Hematopoietic multipotent progenitor cell treated with erythropoietin and hydrocortisone succinate and interleukin-3 and kit ligand, for 15 days (in vitro differentiated cells): ENCODE measurements around the gene RASSF4.

Experiments
- DNase-seq: peaks from one replicate; pipeline ENCODE4 v3.0.0-alpha.2; 2015; ENCODE audit warnings: low spot score

Gene RASSF4

DNA sequence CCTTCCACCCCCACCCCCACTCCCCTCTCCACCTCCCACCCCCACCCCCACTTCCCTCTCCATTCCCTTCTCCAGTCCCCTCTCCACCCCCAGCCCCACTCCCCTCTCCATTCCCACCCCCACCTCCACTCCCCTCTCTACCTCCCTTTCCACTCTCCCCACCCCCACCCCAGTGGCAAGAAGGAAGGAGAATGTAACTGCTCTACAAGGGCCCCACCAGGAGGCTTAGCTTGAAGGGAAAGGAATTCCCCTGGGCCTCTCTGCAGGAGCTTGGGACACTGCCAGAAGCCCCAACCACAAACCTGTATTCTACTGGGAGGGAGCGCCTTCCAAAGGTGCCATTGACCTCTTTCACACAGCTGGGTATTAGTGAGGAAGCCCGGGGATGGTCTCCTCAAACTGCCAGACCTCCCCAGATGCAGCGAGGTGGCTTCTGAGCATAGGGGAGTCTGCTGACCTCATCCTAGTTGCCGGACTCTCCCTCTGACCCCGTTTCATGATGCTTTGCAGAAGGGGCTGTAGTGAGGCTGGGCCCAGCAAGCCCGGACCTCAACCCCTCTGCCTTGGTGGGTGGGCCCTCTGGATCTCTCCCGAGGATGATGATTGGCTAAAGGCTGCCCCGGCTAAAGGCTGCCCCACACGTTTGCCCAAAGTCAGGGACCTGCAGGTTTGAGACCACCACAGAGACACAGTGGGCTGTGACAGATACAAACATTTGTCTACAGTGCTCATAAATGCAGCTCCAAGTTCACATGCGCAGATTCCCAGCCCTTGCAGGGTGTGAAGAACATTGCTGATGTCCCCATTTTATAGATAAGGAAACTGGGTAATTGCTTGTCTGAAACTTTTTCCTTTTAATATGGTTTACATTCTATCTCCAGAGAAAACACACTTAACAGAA lies 16.1 kb downstream of the RASSF4 start:
- no peak for DNase-seq

DNA sequence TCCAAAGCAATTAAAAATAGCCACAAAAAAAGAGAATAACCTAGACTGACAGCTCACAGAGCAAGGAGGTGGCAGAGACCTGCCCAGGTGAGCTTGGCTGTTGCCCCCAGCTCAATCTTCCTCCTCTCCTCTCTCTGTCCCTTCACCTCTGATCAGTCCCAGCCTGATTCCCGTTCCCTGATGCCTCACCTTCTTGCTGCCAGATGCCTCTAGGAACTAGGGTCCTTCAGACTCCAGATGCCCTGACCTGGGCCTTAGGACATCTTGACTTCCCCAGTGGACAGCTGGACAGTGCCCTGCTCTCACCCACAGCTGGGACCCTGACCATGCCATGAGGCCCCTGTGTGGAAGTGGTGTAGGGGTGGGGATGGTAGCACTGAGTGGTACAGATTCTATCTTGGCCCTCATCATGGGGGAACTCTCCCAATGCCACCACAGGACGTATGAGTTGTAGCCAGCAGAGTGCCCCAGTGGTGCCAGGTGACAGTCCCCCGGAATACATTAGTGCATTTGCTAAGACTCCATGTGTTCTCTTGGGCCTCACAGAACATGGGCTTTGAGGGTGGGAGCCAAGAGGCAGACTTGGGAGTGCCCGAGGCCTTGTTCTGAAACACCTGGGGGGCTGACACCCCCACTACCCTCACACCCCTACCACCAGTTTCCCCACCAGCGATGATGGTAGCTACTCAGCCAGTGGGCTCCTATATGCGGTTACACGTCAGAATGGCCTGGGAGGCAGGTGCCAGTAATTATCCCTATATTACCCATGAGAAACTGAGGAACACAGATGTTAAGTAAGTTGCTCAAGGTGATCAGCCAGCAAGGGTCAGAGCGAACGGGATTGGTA lies 17.0 kb downstream of the RASSF4 start:
- no peak for DNase-seq

DNA sequence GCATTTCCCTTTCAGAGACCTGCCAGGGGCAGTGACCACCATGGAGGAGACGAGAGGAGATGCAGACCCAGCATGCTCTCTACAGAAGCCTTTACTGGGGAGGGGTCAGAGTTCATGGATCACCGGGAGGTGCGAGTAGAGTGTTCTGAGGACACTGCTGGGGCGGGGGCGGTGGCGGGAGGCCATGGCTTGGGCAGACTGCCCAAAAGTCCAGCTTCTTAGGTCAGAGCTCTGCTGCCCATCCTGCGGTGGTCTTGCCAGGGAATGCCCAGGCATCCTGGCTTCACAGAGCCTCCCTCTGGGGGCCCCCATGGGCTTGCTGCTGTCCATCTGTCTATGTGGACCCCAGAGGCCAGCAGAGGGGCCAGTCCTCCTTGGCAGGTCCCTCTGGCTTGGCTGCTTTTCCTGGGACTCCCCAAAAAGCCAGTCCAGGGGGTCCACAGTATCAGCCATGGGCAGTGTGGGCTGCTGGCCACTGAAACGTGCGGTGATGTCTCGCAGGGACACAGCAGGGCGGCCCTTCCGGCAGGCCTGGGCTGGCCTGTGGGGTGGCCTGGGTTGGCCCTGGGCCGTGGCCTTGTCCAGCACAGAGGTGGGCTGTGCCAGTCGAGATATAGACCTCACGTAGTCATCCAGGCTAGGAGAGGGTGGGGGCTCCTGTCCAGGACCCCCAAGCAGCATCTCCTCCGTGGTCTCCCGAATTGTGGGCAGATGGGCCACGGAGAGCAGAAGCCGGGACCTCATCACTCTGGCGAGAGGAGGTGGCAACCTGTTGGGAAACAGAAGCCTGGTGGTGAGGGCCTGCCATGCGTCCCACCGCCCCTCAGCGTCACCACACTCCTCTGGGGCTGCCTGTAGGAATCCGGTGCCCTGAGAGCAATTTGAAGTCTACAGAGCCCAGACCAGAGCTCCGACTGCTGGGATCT lies 17.9 kb downstream of the RASSF4 start:
- no peak for DNase-seq

DNA sequence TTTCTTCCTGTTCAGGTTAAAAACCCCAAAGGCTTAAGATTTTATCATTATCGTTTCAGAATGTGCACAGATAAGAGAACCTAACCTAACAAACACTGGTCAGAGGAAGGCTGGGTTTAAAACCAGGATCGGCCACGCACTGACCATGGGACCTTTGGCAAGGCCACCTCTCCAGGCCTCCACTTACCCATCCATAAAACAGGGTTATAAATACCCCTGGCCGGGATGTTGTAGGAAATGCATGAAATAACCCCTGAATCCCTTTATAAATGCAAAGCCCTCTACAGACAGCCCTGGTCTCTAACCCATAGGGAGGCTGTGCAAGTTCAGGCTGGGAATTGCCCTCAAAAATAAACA lies 18.6 kb downstream of the RASSF4 start:
- DNase-seq, result no peak

DNA sequence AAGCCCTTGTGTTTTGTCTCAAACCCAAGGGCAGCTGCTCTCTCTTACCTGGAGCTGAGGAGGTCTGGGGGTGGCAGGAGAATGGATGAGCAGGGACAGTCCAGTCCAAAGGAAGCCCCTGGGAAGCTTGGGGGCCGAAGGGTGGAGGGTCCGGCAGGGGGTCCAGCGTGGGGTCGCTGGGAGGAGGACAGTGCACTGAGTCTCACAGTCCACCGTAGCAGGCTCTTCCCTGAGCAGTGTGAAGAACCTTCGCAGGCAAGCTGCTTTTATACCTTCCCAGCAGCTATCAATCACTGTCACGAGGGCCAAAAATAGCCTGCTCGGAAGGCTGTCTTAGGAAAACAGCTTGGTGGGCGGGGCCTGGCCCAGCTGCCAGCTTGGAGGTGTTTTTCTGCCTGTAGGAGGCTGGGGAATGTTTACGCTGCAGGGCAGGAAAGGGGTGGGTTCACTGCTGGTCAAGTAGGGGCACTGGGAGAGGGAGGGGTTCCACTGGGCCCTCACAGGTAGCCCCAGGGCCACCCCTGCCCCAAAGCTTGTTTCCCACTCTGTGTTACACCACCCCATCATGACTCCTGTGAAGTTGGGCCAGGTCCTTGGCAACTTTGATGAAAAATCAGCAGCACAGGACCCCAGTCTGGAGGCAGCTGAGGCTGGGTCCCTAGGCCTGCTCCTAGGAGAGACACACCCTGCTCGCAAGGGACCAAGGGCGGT lies 19.1 kb downstream of the RASSF4 start, which contains the start of gene DEPP1:
TSS of gene DEPP1 (minus strand) at position 240 of the 711 bp plus-strand sequence. CDS start 779 bp downstream, outside the sequence.
- no peak for DNase-seq

DNA sequence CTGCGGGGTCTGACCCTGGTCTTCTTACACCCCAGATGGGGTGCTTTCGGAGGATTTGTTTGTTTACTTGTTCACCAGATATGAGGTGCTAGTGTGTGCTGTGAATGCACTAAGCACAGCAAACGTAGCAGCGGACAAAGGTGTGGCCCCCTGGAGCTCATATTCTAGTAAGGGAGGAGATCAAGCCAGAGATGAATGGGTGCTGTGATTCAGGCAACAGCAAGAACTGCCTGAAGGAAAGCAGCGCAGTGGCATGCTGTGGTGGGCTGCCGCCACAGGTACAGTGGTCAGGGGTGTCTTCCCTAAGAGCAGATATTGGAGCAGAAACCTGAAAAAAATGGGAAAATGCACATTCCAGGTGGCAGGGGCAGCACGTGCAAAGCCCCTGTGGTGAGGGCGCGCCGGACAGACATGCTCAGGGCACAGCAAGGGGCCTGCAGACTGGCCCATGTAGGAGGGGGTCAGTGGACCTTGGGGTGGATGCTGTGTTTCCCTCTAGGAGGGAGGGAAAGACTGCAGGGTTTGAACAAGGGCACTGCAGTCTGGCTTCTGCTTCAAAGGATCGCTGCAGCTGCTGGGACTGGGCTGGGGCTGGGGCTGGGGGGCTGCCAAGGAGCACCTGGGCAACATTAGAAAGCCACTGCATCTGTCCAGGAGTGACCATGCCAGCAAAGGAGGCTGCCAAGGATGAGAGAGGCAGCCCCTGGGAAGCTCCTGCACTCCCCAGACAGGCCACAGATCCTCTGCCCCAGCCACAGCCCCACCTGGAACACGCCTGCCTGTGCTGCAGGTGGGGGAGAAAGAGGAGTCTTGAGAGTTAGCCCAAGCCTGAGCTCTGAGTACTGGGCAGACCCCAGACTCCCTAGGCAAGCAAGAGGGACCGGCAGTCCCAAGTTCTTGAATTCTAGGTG lies 19.9 kb downstream of the RASSF4 start:
- DNase-seq, result no peak

DNA sequence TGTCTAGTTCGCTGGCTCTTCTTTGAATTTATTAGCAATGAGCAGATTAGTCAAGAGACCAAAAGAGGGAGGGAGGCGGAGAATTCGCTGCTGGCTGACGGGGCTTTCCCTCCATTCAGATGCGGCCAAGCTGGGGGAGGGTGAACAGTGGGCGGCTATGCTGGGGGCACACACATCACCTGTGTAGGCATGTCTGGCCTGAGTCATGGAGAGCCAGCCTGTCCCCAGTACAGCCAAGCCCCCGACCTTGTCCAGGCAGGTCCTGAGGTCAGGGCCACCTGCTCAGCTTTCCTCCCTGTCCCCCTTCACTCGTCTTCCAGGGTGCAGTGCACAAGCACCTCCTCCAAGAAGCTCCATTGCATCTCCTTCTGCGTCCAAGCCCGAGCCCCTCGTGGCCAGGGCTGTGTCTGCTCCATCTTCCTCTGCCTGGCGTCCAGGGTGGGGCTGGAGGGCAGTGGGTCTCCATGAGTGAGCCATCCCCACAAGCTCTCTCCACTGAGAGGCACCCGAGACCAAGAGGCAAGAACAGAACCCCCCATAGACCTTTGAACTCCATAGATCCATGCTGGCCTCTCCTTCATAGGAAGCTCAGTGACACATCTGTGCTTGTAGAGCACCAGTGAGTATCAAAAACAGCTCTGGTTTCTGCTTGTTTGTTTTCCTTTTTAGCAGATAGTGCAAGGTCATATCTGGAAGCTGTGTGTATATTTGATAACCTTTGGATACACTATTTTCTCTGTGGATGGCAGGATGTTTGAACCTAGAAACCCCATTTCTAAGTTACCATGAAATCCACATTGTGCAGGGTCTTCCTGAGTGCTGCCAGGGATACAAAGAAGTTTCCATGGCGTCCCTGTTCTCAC lies 20.9 kb downstream of the RASSF4 start:
- no peak for DNase-seq

DNA sequence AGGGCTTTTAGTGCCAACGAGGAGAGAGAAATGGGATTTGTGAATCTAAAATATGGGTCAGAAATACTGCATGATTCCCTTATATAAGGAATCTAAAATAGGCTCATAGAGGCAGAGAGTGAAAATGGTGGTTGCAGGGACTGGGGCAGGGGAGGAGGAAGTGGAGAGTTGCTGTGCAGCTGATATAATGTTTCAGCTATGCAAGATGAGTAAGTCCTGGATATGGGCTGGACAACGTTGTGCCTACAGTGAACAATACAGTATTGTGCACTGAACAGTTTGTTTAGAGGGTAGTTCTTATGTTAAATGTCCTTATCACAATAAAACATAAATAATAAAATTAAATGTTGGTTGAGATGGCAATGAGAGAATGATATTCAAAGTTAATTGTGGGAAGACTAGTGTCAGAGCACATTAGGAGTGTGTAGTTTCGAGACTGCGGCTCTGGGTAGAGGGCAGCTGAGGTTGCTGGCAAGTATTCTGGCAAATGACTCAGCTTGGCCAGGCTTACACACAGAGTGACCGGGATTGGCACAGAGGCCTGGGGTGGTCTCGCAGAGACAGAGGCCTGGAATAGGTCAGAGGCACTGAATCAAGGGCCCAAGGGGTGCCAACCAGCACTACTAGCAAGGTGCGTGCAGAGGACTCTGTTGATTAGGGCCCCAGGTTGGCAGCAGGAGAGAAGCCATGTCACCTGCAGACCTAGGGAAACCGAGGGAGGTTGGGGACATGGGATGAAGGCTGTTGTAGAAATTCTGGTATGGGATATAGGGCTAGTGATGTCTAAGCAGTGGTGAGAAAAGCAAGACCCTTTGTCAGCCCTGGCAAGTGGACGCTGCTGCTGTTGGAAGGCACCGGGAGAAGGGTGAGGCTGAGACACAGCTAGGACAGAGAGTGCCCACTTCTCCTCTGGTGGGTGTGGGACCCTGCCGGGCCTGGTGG lies 21.8 kb downstream of the RASSF4 start:
- DNase-seq, result no peak

DNA sequence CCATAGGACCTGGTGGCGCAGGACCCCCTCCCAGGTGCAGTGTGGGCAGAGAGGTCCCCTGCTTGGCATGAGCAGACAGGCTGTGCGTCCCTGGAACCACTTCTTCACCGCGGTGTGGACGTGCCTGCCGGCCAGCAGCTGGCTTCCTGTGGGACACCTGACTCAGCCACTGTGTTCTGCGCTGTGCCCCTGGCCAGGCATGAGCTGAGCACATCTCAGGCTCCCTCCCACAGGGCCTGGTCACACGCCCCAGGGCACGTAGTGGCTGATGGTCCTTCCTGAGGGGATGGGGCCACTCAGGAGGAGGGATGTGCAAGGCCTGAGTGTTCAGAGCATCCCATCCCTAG lies 22.5 kb downstream of the RASSF4 start:
- no peak for DNase-seq

DNA sequence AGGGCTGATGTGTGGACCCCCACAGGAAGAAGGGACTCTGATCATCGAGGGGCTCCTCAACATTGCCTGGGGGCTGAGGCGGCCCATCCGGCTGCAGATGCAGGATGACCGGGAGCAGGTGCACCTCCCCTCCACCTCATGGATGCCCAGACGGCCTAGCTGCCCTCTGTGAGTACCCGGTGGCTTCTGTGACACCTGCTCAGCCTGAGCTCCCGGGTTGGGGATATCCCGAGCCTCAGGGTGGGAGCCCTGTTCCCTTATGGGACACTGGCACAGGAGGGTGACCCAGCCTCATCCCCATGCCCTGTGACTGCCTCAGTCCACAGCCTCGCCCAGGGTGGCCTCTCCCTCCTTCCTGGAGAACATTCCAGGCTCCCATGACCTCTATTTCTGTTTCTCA lies 22.9 kb downstream of the RASSF4 start:
- no peak for DNase-seq

DNA sequence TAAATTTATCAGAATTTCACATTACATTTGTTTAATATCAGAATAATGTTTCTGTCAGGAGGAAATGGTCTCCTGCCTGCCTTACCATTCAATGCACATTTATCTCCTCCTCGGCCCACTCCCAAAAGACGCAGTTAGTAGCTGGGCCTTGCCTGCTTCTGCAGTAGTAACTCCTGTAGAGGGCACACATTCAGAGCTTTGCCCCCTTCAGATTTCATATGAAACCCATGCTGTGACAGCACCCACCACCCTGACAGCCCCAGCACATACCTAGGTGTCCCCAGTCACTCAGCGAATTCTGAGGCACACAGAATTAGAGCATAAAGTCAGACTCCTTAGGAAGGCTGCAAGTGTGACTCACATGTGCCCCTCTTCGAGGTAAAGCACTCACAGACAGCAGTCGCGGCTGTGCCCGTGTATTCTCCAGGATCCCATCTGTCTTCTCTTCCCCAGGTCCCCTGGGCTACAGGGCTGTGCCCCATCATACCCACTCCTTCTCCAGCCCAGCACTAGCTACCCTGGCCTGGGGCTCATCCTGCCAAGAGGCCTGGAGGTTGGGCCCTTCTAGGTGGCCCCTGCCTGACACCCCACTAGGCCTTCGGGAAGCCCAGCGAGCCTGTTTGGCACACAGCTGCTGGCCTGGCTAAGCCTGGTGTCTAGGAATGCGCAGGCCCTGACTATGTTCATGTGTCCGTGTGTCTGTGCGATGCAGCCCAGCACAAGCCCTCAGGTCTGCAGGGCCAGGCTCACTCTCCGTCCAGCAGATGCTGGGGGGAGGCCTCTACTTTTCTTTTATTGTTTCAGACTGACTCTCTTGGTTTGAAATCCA lies 23.7 kb downstream of the RASSF4 start:
- no peak for DNase-seq

DNA sequence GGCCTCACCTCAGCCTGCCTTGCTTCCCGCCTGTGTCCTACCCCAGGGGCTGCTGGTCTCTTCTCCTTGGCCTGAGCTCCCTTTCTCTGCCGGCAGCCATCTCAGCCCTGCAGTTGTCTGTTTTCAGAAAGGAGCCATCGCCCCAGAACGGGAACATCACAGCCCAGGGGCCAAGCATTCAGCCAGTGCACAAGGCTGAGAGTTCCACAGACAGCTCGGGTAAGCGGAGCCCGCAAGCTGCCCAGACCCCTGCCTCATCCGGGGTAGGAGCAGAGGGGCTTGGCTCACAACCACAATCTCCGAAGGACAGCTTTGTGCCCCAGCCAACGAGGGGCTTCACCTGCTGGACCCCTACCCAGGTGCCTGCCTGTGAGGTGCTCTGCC lies 24.3 kb downstream of the RASSF4 start:
- DNase-seq, result no peak

DNA sequence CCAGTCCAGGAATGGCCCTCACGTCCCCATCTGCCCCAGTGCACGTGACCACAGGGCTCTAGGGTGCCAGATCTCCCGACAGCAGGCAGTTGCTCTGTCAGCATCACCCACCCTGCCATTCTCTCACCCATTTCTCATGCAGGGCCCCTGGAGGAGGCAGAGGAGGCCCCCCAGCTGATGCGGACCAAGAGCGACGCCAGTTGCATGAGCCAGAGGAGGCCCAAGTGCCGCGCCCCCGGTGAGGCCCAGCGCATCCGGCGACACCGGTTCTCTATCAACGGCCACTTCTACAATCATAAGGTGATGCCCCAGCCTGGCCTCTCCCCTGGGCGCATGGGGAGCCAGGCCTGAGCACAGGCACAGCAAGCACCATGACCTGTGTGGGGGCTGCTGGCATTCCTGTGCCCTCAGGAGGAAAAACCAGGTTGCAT lies 25.1 kb downstream of the RASSF4 start:
- no peak for DNase-seq

DNA sequence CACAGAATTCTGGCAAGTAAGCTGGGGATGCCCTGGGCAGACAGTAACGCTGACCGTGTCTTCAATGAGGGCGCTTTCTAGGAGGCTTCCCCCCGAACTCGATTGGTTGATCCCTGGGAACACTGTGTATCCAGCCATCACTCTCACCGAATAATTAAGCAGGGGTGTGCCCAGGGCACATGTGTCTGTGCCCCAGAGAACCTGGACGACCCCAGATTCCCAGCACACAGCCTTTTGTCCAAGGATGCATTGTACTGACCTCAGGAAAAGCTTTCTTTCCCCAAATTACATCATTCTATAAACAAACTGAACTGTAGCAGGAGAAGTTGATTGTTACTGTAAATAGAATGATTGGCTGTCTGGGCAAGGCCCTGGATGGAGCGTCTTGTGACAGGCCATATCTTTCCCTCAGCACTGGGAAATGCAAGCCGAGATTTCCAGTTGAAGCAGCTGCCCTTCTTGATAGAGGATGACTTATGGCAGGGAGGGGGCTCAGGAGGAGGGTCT lies 25.6 kb downstream of the RASSF4 start:
- no peak for DNase-seq

DNA sequence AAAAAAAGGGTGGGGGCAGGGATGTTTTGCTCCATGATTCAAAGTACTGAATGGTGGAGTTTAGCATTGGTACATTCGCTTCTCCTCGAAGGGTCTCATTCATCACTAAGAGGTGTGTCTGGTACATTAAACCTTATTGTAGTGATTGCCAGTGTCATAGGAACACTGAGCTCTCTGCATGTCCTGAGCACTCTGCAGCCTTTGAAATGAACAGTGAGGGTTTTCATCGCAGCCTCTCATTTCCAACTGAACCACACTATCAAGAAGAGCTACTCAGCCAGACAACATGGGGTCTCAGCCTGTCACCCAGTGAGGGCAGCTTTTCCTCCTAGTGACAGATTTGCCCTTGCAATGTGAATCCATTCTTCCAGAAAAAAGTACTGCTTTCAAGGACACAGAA lies 26.6 kb downstream of the RASSF4 start:
- no peak for DNase-seq

DNA sequence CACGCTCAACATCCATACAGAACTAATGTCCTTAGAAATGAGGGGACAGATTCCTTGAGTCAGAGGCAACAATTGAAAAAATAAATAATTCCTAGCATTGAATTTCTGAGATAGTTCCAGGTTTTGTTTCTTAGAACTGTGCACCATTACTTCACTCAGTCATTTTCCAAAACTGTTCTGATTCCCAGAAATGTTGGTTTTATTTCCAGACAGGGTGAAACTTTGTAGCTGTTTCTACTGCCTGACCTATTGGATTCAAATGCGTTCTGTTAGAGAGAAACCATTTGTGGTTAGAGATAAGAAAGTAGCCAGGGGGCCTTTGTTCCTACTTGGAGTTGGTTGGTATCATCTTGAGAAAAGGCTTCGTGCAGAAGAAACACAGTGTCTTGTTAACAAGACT lies 27.1 kb downstream of the RASSF4 start:
- DNase-seq, result no peak

DNA sequence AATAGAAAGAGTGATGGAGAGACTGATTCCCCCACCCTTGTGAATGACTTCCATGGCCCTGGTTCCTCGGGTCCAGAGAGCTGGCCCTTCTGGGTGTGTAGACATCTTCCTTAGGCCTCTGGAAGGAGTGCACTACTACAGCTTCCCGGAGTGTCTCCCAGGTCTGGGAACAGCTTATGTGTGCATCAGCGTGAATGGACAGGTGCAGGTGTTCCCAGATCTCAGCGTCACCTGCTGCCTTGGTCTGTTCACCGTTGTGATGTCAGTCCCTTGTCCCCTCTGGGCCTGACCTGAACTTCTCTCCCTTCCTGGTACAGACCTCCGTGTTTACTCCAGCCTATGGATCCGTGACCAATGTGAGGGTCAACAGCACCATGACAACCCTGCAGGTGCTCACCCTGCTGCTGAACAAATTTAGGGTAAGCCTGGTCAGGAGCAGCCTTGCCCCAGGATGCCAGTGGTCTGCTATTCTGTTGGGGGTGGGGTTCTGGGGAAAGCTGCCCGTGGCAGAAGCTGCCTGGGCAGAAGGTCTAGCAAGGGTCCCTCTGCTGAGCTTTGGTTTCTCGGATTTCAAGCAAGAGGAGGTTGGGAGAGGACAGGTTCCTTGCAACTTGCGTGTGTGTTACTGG lies 29.5 kb downstream of the RASSF4 start:
- no peak for DNase-seq
